GM13976 (cell line): ENCODE measurements around the gene C11orf16.
A peak's percentile ranks its signal among the peaks of the same experiment; 100 is the strongest.

Experiments used
- DNase-seq: peaks from one replicate; pipeline ENCODE4 v3.0.0; 2012; ENCODE audit warnings: low spot score
- in situ Hi-C: fragments of 300-500 bp; cut with MboI; formaldehyde crosslinking; loops from one replicate; pipeline ENCODE4 v1.12.0; 2022; ENCODE audit warnings: low sequenced_read_pairs, mixed read lengths, inconsistent platforms; ENCODE audit not compliant: unreplicated experiment
- TF ChIP-seq, protein P1 (sequence below): IDR thresholded peaks from 2 replicates; pipeline ENCODE4 v1.5.1; 2012; ENCODE audit warnings: borderline replicate concordance, mild to moderate bottlenecking; ENCODE audit not compliant: insufficient read depth; ENCODE audit errors: extremely low read depth, missing control alignments, control extremely low read depth

C11orf16 gene

GRCh38 chr11:8964324-8965320 is 31.9 kb upstream of the C11orf16 start, which contains the start of gene TMEM9B:
TSS of gene TMEM9B (minus strand) at chr11:8964442. CDS start at chr11:8964313, 129 bp downstream.
- peak; percentile 90 for DNase-seq
- TF ChIP-seq, protein P1, sequence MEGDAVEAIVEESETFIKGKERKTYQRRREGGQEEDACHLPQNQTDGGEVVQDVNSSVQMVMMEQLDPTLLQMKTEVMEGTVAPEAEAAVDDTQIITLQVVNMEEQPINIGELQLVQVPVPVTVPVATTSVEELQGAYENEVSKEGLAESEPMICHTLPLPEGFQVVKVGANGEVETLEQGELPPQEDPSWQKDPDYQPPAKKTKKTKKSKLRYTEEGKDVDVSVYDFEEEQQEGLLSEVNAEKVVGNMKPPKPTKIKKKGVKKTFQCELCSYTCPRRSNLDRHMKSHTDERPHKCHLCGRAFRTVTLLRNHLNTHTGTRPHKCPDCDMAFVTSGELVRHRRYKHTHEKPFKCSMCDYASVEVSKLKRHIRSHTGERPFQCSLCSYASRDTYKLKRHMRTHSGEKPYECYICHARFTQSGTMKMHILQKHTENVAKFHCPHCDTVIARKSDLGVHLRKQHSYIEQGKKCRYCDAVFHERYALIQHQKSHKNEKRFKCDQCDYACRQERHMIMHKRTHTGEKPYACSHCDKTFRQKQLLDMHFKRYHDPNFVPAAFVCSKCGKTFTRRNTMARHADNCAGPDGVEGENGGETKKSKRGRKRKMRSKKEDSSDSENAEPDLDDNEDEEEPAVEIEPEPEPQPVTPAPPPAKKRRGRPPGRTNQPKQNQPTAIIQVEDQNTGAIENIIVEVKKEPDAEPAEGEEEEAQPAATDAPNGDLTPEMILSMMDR: no peak
- in situ Hi-C loops: no loop called here

DNA sequence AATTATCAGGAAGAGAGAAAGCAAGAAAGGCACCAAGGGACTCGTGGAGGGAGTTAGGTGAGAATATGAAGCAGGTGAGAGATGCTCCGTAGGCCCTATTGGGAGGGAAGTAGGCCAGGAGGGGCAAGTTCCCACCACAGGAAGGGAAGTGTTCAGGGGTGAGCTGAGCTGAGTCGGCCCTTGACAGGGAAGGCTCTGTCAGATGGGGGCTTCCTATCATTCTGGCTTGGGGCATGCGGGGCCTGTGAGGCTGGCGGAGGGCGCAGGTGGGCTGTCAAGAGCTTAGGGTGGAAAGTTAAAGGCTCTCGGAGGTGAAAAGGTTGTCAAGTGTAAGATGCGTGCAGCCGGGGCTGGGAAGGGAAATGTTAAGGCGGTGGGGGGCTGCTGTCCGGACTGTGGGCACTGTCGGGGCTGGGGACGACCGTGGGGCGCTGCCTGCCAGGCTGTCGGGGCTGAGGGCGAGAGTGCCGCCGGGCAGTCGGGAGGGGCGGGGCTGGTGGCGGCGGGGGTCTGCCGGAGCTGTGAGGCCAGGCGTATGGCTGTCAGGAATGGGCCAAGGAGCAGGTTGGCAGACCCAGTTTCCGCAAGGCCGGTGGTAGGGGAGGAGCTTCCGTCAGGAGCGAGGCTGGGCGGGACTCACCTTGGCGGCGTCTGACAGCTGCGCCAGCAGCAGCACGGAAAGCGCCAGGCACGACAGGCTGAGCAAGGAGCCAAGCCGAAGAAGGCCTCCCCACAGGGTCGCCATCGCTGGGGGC is 31.0 kb upstream of the C11orf16 start:
- in situ Hi-C loops: no loop called here
- TF ChIP-seq, protein P1: no peak
- peak; percentile 86 for DNase-seq

DNA sequence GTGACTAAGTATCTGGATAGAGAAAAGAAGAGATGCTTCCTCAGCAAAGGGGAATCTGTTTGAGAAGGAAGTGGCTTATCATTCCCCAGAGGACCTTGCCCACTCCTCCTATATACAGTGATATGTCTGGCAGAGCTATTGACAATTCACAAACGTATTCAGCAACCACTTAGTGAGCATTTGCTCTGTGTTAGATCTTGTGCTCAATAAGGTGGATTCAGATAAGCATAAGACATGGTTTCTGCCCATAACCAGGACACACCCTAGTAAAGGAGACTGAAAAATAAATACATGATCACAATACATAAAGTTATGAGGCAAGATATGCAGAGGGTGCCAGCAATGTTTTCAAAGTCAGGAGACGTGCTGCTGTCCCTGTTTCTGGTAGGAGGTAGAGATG is 30.1 kb upstream of the C11orf16 start:
- no peak for DNase-seq
- in situ Hi-C loops: no loop called here
- TF ChIP-seq, protein P1: no peak

- TF ChIP-seq, protein P1: no peak
- DNase-seq: no peak
- in situ Hi-C loops: no loop called here
These were observed 28.7 kb upstream of the C11orf16 start for GRCh38 chr11:8961401-8961800.

DNA sequence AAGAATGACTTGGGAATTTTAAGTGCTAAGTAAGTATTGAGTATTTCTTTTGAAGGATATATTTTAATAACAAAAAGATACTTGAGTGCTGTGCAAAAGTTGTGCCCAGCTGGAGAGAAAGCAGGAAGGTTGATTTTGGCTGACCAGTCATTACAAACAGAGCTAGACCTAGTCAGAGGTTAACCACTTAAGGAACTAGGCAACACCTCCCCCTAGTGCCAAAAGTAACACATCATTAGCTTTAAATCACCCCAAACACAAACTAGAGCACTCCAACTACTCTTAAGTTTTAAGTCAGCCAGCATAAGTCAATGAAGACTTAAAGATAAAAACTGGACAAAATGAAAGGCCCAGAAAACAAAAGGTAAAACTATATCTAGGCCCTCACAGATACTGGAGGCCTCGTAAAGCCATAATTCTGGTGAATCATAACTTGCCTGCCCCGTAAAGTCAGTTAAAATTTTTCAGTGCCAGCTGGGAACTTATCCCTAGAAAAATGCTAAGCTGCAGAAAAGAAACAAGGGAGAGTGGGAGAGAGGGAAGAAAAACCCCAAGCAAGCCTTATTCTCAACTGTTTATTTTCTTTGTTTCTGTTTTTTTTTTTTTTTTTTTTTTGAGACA is 26.9 kb upstream of the C11orf16 start:
- DNase-seq: peak; percentile 84
- TF ChIP-seq, protein P1: peak; percentile 64
- in situ Hi-C loops: no loop called here

DNA sequence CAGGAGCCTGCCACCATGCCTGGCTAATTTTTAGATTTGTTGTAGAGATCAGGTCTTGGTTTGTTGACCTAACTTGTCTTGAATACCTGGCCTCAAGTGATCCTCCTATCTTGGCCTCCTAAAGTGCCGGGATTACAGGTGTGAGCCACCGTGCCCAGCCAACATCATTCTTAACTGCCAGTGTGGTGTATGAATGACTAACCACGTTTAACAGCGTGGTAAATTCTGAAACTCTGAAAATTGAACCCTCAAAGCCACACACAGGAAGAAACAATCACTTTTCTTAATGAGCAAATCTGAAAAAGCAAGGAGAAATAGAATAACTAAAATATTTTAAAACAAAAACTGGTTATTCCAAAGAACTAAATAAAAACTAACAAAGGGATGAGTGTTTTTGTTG is 24.1 kb upstream of the C11orf16 start:
- no peak for DNase-seq
- in situ Hi-C loops: no loop called here
- TF ChIP-seq, protein P1: no peak
